Measurements from ENCODE around the gene SAMD8. TPM values are rescaled to one million over a fixed set of nuclear protein-coding genes. Genes with fewer than 3 reads are reported as not detected.
A peak's percentile ranks its signal among the peaks of the same experiment; 100 is the strongest.
"Not testable (repeated sequence)": the region's sequence is repeated elsewhere in the genome, so short reads cannot be mapped to it uniquely, and the experiment has no call there.

The SAMD8 gene
- total RNA-seq, 2 donors from 2014 or later: 25.2 to 34.2 TPM

- H3K4me1 Mint-ChIP-seq; DNase-seq; H3K36me3 Mint-ChIP-seq (ENCODE audit: low read depth); ATAC-seq; H3K27me3 Mint-ChIP-seq; H3K4me3 Mint-ChIP-seq; H3K9me3 ChIP-seq (ENCODE audit: control insufficient read depth, low read length, poor library complexity, severe bottlenecking): not testable (repeated sequence)
- H3K27ac Mint-ChIP-seq: peak overlapping the region; percentile 67
Observed at GRCh38 chr10:75188522-75188921, 77.1 kb downstream of the SAMD8 start.

GRCh38 chr10:75189266-75190096, 78.0 kb downstream of the SAMD8 start:
- H3K27me3 Mint-ChIP-seq: no peaks in the 10 kb centered on the region
- ATAC-seq (no peak), DNase-seq (no peak)
- no peaks in the 10 kb centered on the region for H3K9me3 ChIP-seq (ENCODE audit: control insufficient read depth, low read length, poor library complexity, severe bottlenecking)
- H3K27ac Mint-ChIP-seq: no peak overlapping the region
- H3K4me3 Mint-ChIP-seq: no peak overlapping the region
- peaks cover 6% of the 10 kb centered on the region for H3K4me1 Mint-ChIP-seq
- peaks cover 2% of the 10 kb centered on the region for H3K36me3 Mint-ChIP-seq (ENCODE audit: low read depth)

GRCh38 chr10:75191821-75192568, 80.5 kb downstream of the SAMD8 start:
- DNase-seq (no peak), ATAC-seq (no peak)
- Mint-ChIP-seq H3K4me1 (peaks cover 9% of the 10 kb centered on the region), H3K4me3 (peak overlapping the region; percentile 63), H3K27ac (no peak overlapping the region), H3K36me3 (ENCODE audit: low read depth) (peaks cover 4% of the 10 kb centered on the region), H3K27me3 (no peaks in the 10 kb centered on the region)
- H3K9me3 ChIP-seq (ENCODE audit: control insufficient read depth, low read length, poor library complexity, severe bottlenecking): no peaks in the 10 kb centered on the region

DNA sequence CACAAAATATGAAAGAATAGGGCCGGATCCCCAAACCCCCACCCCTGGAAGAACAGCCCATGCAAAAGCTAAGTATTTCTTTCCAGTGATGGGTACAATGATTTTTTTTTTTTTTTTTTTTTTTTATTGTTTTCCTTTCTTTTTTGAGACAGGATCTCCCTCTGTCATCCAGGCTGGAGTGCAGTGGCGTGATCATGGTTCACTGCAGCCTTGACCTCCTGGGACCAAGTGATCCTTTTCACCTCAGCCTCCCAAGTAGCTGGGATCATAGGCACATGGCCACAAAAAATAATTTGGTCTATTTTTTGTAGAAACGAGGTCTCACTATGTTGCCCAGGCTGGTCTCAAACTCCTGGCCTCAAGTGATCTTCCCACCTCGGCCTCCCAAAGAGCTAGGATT, 83.2 kb downstream of the SAMD8 start:
- not testable (repeated sequence) for H3K27me3 Mint-ChIP-seq; H3K4me1 Mint-ChIP-seq; H3K9me3 ChIP-seq (ENCODE audit: control insufficient read depth, low read length, poor library complexity, severe bottlenecking); H3K36me3 Mint-ChIP-seq (ENCODE audit: low read depth); H3K4me3 Mint-ChIP-seq; ATAC-seq; DNase-seq
- peak overlapping the region; percentile 71 for H3K27ac Mint-ChIP-seq

GRCh38 chr10:75195035-75195763, 83.7 kb downstream of the SAMD8 start:
- H3K9me3 ChIP-seq (ENCODE audit: control insufficient read depth, low read length, poor library complexity, severe bottlenecking): no peaks in the 10 kb centered on the region
- peaks cover 4% of the 10 kb centered on the region for H3K36me3 Mint-ChIP-seq (ENCODE audit: low read depth)
- DNase-seq: no peak
- peak overlapping the region; percentile 71 for H3K27ac Mint-ChIP-seq
- no peak overlapping the region for H3K4me3 Mint-ChIP-seq
- ATAC-seq: no peak
- H3K4me1 Mint-ChIP-seq: peaks cover 3% of the 10 kb centered on the region
- no peaks in the 10 kb centered on the region for H3K27me3 Mint-ChIP-seq

- DNase-seq: no peak
- ATAC-seq: no peak
- peak overlapping the region; percentile 34 for H3K27ac Mint-ChIP-seq
- H3K36me3 Mint-ChIP-seq (ENCODE audit: low read depth): peaks cover 8% of the 10 kb centered on the region
- no peaks in the 10 kb centered on the region for H3K9me3 ChIP-seq (ENCODE audit: control insufficient read depth, low read length, poor library complexity, severe bottlenecking)
- H3K27me3 Mint-ChIP-seq: no peaks in the 10 kb centered on the region
- H3K4me3 Mint-ChIP-seq: no peak overlapping the region
- H3K4me1 Mint-ChIP-seq: peaks cover 3% of the 10 kb centered on the region
Observed at GRCh38 chr10:75197066-75197465, 85.6 kb downstream of the SAMD8 start.

DNA sequence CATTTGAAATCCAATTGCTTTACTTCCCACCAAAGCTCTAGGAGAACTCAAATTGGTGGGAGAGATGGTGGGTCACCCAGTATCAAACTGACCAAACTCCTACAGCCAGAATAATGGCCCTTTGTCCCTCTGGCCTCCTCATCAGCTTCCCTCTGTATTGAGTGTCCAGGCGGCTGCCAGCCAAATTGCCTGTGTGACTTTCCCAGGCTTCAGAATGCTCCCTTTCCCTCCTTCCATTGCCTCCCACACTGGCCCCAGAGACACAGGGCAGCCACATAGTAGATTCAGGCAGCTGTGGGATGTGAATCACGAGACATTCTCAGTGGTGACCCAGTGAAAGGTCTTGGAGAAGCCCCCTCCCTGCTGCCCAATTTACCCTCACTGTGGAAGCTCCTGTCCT, 86.5 kb downstream of the SAMD8 start:
- H3K9me3 ChIP-seq (ENCODE audit: control insufficient read depth, low read length, poor library complexity, severe bottlenecking): no peaks in the 10 kb centered on the region
- Mint-ChIP-seq H3K27ac (no peak overlapping the region), H3K4me1 (peaks cover 3% of the 10 kb centered on the region), H3K36me3 (ENCODE audit: low read depth) (peaks cover 8% of the 10 kb centered on the region), H3K4me3 (no peak overlapping the region), H3K27me3 (no peaks in the 10 kb centered on the region)
- DNase-seq: no peak
- ATAC-seq: no peak

DNA sequence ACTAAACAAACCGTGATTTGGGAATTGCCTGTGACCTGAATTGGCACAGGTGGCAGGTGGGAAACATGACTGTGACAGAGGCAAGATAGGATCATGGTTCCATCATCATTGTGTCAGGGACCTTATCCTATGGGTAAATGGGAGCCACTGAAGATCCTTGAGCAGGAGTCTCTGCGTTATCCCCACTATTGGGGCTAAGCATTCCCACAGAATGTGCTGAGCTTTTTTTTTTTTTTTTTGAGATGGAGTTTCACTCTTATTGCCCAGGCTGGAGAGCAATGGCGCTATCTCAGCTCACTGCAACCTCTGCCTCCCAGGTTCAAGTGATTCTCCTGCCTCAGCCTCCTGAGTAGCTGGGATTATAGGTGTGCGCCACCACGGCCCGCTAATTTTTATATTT, 88.5 kb downstream of the SAMD8 start:
- not testable (repeated sequence) for H3K4me3 Mint-ChIP-seq; H3K9me3 ChIP-seq (ENCODE audit: control insufficient read depth, low read length, poor library complexity, severe bottlenecking); H3K36me3 Mint-ChIP-seq (ENCODE audit: low read depth); H3K27ac Mint-ChIP-seq; H3K4me1 Mint-ChIP-seq; ATAC-seq; DNase-seq; H3K27me3 Mint-ChIP-seq

- H3K27me3 Mint-ChIP-seq: no peaks in the 10 kb centered on the region
- peaks cover 3% of the 10 kb centered on the region for H3K4me1 Mint-ChIP-seq
- ATAC-seq (no peak), DNase-seq (no peak)
- H3K9me3 ChIP-seq (ENCODE audit: control insufficient read depth, low read length, poor library complexity, severe bottlenecking): no peaks in the 10 kb centered on the region
- H3K27ac Mint-ChIP-seq: no peak overlapping the region
- peaks cover 7% of the 10 kb centered on the region for H3K36me3 Mint-ChIP-seq (ENCODE audit: low read depth)
- peak overlapping the region; percentile 13 for H3K4me3 Mint-ChIP-seq
Observed at GRCh38 chr10:75201793-75202307, 90.4 kb downstream of the SAMD8 start.

GRCh38 chr10:75202321-75203045, 91.0 kb downstream of the SAMD8 start:
- no peak for ATAC-seq
- peaks cover 3% of the 10 kb centered on the region for H3K4me1 Mint-ChIP-seq
- no peak overlapping the region for H3K4me3 Mint-ChIP-seq
- H3K27ac Mint-ChIP-seq: peak overlapping the region; percentile 39
- peaks cover 7% of the 10 kb centered on the region for H3K36me3 Mint-ChIP-seq (ENCODE audit: low read depth)
- no peaks in the 10 kb centered on the region for H3K9me3 ChIP-seq (ENCODE audit: control insufficient read depth, low read length, poor library complexity, severe bottlenecking)
- H3K27me3 Mint-ChIP-seq: no peaks in the 10 kb centered on the region
- no peak for DNase-seq

DNA sequence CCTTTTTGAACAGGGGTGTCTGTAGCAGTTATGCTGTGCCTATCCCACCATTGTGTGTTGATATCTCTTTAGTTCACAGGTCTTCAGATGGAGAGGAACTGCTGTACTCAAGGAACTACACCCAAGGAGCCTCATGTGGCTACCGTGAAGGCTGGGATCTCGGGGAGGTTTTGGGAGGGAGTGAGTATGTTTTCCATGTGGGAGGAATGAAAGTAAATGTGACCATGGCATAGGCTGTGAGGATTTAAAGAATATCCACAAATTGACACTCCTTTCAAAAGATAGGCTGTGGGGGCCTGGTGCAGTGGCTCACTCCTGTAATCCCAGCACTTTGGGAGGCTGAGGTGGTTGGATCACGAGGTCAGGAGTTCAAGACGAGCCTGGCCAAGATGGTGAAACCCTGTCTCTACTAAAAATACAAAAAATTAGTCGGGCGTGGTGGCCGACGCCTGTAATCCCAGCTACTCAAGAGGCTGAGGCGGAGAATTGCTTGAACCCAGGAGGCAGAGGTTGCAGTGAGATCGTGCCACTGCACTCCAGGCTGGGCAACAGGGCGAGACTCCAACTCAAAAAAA, 91.7 kb downstream of the SAMD8 start:
- not testable (repeated sequence) for H3K36me3 Mint-ChIP-seq (ENCODE audit: low read depth); ATAC-seq; H3K9me3 ChIP-seq (ENCODE audit: control insufficient read depth, low read length, poor library complexity, severe bottlenecking); H3K27me3 Mint-ChIP-seq; DNase-seq; H3K4me1 Mint-ChIP-seq; H3K4me3 Mint-ChIP-seq
- peak overlapping the region; percentile 39 for H3K27ac Mint-ChIP-seq

GRCh38 chr10:75203724-75204123, 92.3 kb downstream of the SAMD8 start:
- ATAC-seq (no peak), DNase-seq (no peak)
- Mint-ChIP-seq H3K4me3 (no peak overlapping the region), H3K36me3 (ENCODE audit: low read depth) (peaks cover 7% of the 10 kb centered on the region), H3K27me3 (no peaks in the 10 kb centered on the region), H3K27ac (no peak overlapping the region), H3K4me1 (peaks cover 5% of the 10 kb centered on the region)
- no peaks in the 10 kb centered on the region for H3K9me3 ChIP-seq (ENCODE audit: control insufficient read depth, low read length, poor library complexity, severe bottlenecking)
